HG03469 (cell line): ENCODE results near the gene HCFC1R1.
"Not testable (repeated sequence)": the region's sequence is repeated elsewhere in the genome, so short reads cannot be mapped to it uniquely, and the experiment has no call there.

Experiments
- ATAC-seq: cut with Tn5 transposase; IDR thresholded peaks from one replicate; pipeline ENCODE4 v1.9.1; 2021; ENCODE audit warnings: mild to moderate bottlenecking, moderate library complexity, moderate number of reproducible peaks; ENCODE audit not compliant: unreplicated experiment

The HCFC1R1 gene, protein sequence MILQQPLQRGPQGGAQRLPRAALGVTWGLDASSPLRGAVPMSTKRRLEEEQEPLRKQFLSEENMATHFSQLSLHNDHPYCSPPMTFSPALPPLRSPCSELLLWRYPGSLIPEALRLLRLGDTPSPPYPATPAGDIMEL

DNA sequence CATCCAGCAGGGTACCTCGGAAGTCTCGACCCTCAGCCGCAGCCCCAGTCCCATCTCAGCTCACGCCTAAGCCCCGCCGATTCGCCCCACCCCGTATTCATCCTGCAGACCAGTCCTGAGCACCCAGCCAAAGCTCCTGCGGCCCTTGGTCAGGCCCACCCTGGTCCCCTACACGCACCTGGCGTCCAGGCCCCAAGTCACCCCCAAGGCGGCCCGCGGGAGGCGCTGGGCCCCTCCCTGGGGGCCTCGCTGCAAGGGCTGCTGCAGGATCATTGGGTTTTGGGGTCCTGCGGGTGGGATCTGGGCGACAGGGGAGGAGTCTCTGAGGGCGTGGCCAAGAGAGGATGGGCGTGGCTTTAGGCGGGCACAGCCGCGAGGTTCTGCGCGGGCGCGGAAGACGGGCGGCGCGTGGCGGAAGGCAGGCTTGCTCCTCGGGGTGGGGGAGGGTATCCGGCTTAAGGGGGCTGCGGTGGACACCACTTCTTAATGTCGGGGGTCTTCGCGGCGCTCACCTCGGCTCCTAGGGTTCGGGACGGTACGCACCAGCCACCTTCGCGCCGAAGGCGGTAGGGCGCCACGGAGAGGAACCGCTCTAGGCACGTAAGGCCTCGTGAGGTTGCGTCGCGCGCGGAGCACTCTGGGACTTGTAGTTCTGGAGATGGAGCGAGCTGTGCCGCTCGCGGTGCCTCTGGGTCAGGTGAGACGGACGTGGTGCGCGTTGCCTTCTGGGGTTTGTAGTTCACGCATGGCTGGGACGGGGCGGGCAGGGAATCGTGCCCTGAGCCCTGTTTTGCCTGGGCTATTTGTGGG, at the start of gene HCFC1R1, which contains the start of gene THOC6:
Gene HCFC1R1, minus strand, starts transcription at position 274 of the 810 bp plus-strand sequence. Its CDS starts 1 bp downstream, at position 273.
Gene THOC6, plus strand, starts transcription at position 367 of the 810 bp plus-strand sequence. Its CDS starts 292 bp downstream, at position 659.
- ATAC-seq: peak; percentile 68

DNA sequence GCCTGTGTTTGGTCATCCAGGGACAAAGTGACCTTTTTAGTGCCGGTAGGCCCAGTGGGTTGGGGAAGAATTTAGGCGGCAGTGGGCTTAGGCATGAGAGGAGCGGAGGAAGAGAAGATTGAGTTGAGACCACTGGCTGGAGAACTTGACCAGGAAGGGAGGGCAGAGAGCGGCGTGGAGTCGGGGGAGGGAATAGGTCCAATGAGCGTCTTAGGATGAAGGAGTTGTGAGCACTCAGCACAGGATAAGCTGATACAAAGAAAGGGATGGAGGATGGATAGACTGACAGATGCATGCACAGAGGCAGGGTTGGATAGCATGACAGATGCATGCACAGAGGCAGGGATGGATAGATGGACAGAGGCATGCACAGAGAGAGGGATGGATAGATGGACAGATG, 49.7 kb upstream of the HCFC1R1 start:
- ATAC-seq: no peak

DNA sequence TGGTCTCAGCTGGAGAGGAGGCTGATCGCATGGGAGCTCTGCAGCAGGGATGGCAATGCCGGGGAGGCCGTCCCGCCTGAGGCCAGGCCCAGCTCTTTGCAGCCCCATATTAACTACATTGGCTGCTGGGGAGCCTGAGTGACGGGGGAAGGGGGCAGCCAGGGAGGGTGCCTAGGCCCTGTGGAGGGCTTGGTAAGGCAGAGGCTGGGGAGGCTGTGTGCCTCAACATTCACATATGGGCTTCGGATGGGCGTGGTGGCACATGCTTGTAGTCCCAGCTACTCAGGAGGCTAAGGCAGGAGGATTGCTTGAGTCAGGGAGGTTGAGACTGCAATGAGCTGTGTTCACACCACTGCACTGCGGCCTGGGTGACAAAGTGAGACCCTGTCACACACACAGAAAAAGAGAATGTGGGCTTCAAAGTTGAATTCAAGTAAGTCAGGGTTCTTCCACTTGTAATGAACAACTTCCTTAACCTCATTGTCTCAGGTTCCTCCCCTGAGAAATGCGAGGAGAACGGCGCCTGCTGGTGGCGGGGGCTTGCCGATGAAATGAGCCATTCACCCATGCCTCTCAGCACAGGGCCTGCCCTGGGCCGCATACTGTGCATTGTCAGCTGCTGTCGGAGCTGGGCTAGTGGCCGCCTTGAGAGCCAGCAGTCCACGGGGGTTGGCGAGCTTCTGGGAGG, 49.0 kb upstream of the HCFC1R1 start:
- not testable (repeated sequence) for ATAC-seq

DNA sequence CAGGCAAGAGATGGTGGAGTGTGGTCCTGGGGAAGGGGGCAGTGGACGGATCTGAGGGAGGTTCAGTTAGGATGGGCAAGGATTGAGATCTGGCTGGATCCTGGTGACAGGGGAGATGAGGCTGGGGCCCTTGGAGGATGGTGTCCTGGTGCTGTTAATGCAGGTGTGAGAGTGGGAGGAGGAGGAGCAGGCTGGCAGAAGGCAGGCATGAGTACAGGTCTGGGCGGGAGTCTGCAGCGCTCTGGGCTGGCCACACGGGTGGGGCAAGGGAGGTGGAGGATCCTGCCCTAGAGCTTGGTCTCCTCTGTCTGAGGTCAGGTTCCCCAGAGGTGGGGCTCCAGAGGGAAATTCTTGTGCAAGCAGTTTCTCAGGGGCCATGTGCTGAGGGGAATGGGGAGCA, 48.4 kb upstream of the HCFC1R1 start:
- ATAC-seq: not testable (repeated sequence)

DNA sequence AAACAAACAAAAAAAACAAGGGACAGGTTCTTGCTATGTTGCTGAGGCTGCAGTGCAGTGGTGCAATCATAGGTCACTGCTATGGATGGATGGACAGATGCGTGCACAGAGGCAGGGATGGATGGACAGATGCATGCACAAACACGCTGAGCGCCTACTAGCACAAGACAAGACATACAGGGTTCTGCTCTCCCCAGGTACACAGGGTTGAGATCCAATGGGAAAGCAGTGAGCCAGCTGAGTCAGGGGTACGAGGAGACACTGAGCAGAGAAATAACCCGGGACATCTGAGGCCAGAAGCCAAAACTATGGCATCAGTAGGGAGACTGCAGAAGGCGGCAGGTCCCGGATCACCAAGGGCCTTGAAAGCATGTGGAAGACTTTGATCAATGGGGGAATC, 47.9 kb upstream of the HCFC1R1 start:
- ATAC-seq: no peak

DNA sequence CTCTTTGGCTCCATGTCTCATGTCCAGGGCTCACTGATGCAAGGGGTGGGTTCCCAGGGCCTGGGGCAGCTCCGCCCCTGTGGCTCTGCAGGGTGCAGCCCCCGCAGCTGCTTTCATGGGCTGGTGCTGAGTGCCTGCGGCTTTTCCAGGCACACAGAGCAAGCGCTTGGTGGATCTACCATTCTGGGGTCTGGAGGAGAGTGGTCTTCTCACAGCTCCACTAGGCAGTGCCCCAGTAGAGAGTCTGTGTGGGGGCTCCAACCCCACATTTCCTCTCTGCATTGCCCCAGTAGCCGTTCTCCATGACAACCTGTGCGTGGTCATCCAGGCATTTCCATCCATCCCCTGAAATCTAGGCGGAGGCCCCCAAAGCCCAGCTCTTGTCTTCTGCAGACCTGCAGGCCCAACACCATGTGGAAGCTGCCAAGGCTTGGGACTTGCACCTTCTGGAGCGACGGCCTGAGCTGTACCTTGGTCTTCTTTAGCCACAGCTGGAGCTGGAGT, 46.9 kb upstream of the HCFC1R1 start:
- ATAC-seq: no peak

DNA sequence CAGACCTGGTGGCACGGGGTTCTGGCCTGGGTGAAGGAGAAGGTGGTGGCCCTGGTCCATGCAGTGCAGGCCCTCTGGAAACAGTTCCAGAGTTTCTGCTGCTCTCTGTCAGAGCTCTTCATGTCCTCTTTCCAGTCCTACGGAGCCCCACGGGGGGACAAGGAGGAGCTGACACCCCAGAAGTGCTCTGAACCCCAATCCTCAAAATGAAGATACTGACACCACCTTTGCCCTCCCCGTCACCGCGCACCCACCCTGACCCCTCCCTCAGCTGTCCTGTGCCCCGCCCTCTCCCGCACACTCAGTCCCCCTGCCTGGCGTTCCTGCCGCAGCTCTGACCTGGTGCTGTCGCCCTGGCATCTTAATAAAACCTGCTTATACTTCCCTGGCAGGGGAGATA, 45.4 kb upstream of the HCFC1R1 start:
- ATAC-seq: not testable (repeated sequence)

DNA sequence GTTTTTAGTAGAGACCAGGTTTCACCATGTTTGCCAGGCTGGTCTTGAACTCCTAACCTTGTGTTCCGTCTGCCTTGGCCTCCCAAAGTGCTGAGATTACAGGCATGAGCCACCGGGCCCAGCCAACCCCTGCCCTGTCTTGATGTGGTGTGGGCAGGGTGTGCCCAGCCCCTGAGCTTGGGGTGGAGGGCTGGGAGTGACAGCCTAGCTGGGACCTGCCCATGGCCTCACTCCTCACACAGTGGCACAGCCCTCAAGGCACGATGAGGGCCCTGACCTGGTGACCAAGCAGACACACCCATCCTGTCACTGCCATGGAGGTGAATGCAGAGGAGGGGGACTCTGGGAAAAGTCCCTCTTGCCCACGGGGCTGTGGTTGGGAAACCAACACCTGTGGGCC, 44.7 kb upstream of the HCFC1R1 start:
- no peak for ATAC-seq

DNA sequence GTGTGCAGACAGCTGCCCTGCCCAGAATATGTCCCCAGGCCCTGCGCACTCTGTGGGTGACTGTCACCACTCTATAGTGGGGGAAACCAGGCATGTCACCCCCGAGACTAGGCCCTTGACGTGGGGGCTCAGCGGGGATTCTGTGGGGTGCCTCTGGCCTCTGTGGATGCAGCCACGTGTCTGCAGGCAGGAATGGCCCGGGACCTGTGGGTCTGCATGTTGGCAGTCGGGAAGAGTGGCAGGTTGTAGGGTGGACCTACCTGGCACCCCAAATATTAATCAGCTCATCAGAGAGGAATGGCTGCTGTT, 42.7 kb upstream of the HCFC1R1 start:
- ATAC-seq: no peak

DNA sequence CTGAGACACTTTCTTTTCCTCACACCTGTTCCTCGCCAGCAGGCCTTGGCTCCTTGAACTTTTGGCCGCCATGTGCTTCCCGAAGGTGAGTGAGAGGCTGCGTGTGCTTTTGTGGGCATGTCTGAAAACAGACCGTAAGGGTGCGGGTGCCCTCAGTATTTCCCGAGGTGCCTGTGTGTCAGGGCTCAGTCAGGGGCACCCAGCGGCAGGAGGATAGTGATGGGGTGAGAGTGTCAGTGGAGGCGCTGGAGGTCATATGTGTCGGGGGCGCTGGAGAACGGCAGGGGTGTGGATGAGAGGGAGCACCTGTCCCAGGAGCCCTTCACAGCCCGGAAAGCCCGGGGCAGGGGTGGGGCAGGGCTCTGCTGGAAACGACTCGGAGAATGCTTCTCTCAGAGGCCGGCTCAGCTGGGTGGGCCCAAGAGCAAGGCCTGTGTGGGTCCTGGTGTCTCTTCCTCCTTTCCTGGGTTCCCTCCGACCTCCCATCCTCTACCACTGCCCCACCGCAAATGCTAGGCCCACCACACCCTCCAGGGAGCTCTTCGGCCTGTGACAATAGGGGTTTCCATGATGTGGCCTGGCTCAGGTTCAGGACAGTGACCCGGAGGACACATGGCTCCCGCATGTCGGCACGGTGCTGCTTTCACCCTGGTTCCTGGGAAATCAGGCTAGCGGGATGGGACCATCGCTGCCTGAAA, 42.1 kb upstream of the HCFC1R1 start:
- no peak for ATAC-seq

DNA sequence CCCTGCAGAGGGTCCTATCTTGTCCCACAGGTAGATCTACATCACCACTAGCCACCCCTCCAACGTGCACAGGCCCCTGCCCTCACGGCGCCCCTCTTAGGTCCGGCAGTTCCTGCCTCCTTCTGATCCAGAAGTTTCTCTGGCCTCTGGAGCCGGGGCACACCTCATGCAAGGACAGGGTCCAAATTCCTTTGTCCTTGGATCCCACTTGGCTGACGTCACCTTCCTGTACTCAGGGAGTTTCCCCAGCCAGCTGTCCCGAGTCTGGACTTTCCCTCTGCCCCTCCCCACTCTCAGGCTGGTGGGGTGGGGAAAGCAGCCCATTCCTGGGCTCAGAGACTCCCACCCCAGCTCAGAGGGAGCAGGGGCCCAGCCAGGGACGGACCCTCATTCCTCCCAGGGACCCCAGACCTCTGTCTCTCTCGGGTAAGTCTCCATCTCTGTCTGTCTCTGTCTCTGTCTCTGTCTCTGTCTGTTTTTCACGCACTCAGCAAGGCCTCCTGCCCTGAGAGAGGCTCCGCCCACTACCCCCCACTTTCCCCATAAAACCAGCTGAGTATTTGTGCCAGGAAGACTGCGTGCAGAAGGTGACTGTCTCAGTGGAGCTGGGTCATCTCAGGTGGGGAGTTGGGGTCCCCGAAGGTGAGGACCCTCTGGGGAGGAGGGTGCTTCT, 41.5 kb upstream of the HCFC1R1 start, which contains the start of gene IL32:
Gene IL32, plus strand, starts transcription at position 572 of the 673 bp plus-strand sequence. CDS start 172 bp downstream, outside the sequence.
- ATAC-seq: no peak

DNA sequence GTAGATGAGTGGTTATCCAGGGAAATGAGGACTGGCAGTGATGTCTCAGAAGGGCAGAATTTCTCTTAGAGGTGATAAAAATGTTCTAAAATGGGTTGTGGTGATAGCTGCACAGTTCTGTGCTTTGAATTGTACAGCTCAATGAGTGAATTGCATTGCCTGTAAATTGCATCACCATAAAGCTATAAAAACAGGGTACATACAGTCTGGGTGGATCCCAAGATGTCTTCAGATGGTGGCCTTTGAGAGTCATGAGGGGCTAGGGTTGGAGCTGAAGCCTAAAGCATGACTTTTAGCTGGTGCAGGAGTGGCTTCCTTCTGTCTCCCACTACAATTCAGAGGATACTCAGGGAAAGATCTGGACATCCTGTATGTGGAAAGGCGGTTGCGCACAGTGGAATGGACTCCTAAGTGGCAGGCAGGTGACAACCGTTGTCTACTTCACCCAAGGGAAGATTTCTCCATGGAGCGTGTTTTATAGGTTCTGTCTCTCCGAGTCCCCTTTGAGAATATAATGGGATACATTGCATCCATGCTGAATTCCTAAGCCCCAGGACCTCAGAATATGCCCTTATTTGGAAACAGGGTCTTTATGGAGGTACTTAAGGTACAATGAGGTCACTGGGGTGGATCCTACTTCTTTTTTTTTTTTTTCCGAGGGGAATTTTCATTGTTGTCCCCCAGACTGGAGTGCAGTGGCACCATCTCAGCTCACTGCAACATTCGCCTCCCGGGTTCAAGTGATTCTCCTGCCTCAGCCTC, 40.1 kb upstream of the HCFC1R1 start:
- ATAC-seq: no peak

DNA sequence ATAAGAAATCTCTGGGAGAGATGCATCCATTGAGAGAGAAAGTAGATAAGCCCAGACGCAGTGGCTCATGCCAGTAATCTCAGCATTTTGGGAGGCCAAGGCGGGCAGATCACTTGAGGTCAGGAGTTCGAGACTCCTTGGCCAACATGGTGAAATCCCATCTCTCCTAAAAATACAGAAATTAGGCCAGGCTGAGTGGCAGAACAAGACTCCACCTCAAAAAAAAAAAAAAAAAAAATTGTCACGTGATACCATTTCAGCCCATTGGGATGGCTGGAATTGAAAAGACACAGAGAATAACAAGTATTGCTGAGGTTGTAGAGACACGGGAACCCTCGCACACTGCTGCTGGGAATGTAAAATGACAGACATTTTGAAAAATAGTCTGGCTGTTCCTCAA, 38.8 kb upstream of the HCFC1R1 start:
- ATAC-seq: no peak

DNA sequence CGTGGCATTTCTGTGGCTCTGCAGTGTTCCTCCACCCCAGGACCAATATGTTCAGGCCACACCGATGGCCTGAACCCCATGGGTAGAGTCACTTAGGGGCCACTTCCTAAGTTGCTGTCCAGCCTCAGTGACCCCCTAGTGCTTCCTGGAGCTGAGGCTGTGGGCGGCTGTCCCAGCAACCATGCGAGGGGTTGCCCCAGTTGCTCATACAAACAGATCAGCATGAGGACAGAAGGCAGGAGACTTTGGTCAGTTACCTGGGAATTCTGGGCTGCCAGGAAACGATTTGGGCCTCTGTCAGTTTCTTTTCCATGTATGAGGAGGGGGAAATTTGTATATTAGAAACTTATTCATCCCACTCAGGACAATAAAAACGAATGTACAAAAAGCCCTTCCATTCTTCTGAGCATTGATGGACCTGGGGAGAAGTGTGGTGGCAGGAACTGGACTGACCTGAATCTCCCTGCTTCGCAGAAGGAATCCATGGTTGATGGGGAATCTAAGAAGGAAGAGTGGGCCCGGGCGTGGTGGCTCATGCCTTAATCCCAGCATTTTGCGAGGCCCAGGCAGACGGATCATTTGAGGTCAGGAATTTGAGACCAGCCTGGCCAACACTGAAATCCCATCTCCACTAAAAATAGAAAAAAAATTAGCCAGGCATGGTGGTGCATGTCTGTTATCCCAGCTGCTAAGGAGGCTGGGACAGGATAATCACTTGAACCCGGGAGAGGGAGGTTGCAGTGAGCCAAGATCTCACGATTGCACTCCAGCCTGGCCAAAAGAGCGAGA, 36.8 kb upstream of the HCFC1R1 start:
- no peak for ATAC-seq

DNA sequence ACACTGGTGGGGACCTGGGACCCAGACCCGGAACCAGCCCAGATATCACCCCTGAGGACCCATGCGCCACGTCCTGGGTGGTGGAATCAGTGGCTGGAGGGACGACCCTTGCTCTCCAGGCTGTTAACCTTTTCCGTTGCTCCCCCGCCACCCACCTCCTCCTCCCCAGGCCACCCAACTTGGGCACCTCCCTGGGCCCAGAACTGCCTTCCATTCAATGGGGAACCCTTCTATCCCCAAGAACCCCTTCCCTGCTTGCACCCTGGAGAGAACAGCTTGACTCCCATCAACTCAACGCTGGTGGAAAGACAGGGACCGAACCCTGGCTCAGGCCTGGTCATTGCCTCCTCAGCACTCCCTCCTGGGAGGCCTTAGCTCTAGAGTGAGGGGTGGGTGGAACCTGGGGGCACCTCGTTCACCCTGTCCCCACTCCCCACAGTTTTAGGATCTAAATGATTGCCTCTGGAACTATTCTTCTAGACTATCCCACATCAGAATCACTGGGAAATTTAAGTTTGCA, 36.0 kb upstream of the HCFC1R1 start:
- no peak for ATAC-seq

DNA sequence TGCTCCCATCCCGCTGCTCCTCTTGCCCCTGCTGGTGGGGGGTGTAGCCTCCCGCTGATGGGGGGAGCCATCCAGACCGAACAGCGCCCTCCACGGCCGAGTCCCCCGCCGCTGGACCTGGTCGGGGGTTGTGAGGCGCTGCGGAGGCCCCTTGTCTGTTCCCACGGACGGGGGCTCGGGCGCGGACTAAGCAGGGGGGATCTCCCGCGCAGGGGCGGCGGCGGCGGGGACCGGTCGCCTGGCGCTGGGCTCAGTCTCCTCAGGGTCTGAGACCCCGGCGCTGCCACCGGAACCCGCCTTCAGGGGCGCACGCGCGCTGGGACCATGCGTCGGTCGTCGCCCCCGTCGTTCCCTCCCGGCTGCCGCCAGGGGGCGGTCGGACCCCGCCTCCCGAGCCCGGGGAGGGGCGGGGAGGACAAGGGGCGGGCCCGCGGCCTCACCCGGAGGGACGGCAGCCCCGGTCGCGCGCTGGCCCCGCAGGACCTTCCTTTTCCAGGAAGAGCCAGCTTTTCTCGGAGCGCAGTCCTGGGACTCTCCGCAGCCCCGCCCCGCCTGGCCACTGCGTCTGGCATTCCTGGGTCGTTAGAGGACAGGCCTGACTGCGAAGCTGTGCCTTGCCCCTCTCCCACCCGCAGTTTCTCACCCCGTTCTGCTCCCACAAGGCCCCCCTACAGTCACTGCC, 35.4 kb upstream of the HCFC1R1 start:
- peak; percentile 49 for ATAC-seq

DNA sequence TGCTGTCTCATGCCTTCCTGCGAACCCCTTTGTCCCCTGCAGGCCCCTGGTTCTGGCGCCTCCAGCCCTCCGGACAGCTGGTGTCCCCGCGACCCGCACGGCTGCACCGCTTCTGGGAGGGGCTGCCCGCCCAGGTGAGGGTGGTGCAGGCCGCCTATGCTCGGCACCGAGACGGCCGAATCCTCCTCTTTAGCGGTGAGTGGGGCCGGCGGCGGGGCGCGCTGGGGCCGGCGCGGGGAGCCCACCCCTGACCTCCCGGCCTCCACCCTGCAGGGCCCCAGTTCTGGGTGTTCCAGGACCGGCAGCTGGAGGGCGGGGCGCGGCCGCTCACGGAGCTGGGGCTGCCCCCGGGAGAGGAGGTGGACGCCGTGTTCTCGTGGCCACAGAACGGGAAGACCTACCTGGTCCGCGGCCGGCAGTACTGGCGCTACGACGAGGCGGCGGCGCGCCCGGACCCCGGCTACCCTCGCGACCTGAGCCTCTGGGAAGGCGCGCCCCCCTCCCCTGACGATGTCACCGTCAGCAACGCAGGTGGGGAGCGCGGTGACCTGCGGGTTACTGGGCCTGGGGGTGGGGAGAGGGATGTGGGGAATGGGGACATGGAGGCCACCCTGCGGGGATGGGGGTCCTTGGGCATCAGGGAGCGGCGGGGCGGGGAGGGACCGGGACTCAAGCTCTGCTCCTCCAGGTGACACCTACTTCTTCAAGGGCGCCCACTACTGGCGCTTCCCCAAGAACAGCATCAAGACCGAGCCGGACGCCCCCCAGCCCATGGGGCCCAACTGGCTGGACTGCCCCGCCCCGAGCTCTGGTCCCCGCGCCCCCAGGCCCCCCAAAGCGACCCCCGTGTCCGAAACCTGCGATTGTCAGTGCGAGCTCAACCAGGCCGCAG, 34.6 kb upstream of the HCFC1R1 start:
- ATAC-seq: no peak
